Esophagus (tissue), 2 donors: Measurements from ENCODE around the gene PI4KA. TPM values are rescaled to one million over a fixed set of nuclear protein-coding genes. Genes with fewer than 3 reads are reported as not detected.
"Not testable (repeated sequence)": the region's sequence is repeated elsewhere in the genome, so short reads cannot be mapped to it uniquely, and the experiment has no call there.

ENCODE experiments used
- H3K27ac ChIP-seq, 2 donors: one replicate each; pipeline ENCODE4 v1.5.1; 2013; ENCODE audit warnings: low read depth in 2 of 2, mild to moderate bottlenecking in 2 of 2, inconsistent platforms in 1 of 2, low read length in 1 of 2, moderate library complexity in 1 of 2
- H3K27me3 ChIP-seq, 2 donors: one replicate each; pipeline ENCODE4 v1.6.1; 2013; ENCODE audit warnings: low read length in 2 of 2, control low read depth in 1 of 2, mild to moderate bottlenecking in 1 of 2; ENCODE audit not compliant: insufficient read depth in 2 of 2, control insufficient read depth in 1 of 2
- H3K36me3 ChIP-seq, 2 donors: one replicate each; pipeline ENCODE4 v1.6.1; 2013; ENCODE audit warnings: low read length in 1 of 2; ENCODE audit not compliant: control insufficient read depth in 2 of 2, insufficient read depth in 2 of 2
- H3K4me1 ChIP-seq, 2 donors: one replicate each; pipeline ENCODE4 v1.6.1; 2013; ENCODE audit warnings: low read length in 1 of 2; ENCODE audit not compliant: control insufficient read depth in 2 of 2, insufficient read depth in 2 of 2
- H3K4me3 ChIP-seq, 2 donors: one replicate each; pipeline ENCODE4 v1.5.1; 2013; ENCODE audit warnings: low read length in 2 of 2, mild to moderate bottlenecking in 2 of 2, low read depth in 1 of 2, moderate library complexity in 1 of 2
- H3K9me3 ChIP-seq, 2 donors: one replicate each; pipeline ENCODE4 v1.6.1; 2013; ENCODE audit warnings: mild to moderate bottlenecking in 2 of 2, low read depth in 1 of 2, low read length in 1 of 2, moderate library complexity in 1 of 2; ENCODE audit not compliant: control insufficient read depth in 2 of 2, insufficient read depth in 1 of 2
- WGBS, 2 donors: extraction: QIAGEN DNeasy Blood & Tissue Kit; methylation state at CpG; one replicate each; pipeline ENCODE4 v1.1.7; 2013; 5-methylcytosine and 5-hydroxymethylcytosine counted together
- polyA plus RNA-seq, 2 donors: library from polyadenylated mRNA; stranded (reverse); fragments of 200-250 nt; gene quantifications; one replicate each; pipeline ENCODE4 v1.2.3, GENCODE V29; 2013
- donor health status: healthy with polysubstance abuse.
- donor health status: Bipolar disorder and iron deficiency.

Gene PI4KA
- polyA plus RNA-seq, 2 donors = 21.4 to 22.8 TPM

DNA sequence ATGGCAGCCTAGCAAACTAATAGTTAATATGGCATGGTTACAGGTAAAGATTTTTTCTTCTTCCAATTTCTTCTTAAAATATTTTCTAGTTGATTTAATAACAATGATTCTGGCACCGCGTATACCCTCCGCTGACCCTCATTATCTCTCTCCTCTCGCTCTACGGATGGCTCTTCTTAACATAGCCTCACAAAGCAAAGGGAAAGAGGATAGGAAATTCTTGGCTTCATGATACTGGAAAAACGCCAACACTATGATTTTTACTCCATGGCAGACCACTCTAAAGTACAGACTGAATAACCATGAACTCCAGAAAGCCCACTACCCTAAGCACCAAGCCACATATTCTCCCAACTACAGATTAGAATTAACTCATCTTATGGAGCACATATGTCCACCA, 6.1 kb downstream of the PI4KA start:
- H3K27me3 ChIP-seq = no peaks in the 10 kb centered on the region
- no peak overlapping the region for H3K4me3 ChIP-seq
- H3K36me3 ChIP-seq = no peaks in the 10 kb centered on the region
- peaks cover 0 to 8% of the 10 kb centered on the region in 2 donors for H3K4me1 ChIP-seq
- 67 to 68% methylated on average over 6 of the region's 6 CpGs for WGBS, 2 donors
- no peaks in the 10 kb centered on the region for H3K9me3 ChIP-seq
- no peak overlapping the region for H3K27ac ChIP-seq

- H3K27ac ChIP-seq = no peak overlapping the region
- 60 to 65% methylated on average over 4 of the region's 4 CpGs for WGBS, 2 donors
Measured at GRCh38 chr22:20852076-20852475, 6.5 kb downstream of the PI4KA start.

DNA sequence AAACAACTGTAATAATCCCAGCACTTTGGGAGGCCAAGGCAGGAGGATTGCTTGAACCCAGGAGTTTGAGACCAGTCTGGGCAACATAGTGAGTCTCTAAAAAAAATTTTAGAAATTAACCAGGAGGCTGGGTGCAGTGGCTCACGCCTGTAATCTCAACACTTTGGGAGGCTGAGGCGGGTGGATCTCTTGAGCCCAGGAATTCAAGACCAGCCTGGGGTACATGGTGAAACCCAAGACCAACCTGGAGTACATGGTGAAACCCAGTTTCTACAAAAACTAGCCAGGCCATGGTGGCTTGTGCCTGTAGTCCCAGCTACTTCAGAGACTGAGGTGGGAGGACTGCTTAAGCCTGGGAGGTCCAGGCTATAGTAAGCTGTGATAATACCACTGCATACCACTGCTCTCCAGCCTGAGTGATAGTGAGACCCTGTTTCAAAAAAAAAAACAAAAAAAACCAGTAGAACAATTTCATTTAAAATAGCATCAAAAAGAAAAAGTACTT, 11.2 kb downstream of the PI4KA start:
- Histone ChIP-seq H3K27ac (no peak overlapping the region), H3K4me1 (no peaks in the 10 kb centered on the region), H3K4me3 (no peak overlapping the region), H3K27me3 (no peaks in the 10 kb centered on the region), H3K36me3 (no peaks in the 10 kb centered on the region), H3K9me3 (no peaks in the 10 kb centered on the region)
- 95 to 96% methylated on average over 2 of the region's 2 CpGs for WGBS, 2 donors

More at GRCh38 chr22:20852076-20852475, 6.5 kb downstream of the PI4KA start:
- H3K9me3 ChIP-seq = no peaks in the 10 kb centered on the region
- no peaks in the 10 kb centered on the region for H3K27me3 ChIP-seq
- no peaks in the 10 kb centered on the region for H3K36me3 ChIP-seq
- no peak overlapping the region for H3K4me3 ChIP-seq
- peaks cover 0 to 4% of the 10 kb centered on the region in 2 donors for H3K4me1 ChIP-seq

GRCh38 chr22:20844055-20845037, 14.3 kb downstream of the PI4KA start:
- Histone ChIP-seq H3K36me3 (no peaks in the 10 kb centered on the region), H3K27me3 (no peaks in the 10 kb centered on the region), H3K27ac (no peak overlapping the region), H3K4me3 (no peak overlapping the region), H3K9me3 (no peaks in the 10 kb centered on the region), H3K4me1 (peaks cover 0 to 3% of the 10 kb centered on the region in 2 donors)
- WGBS, 2 donors = 77 to 92% methylated on average over 5 of the region's 5 CpGs

GRCh38 chr22:20843501-20843900, 15.1 kb downstream of the PI4KA start:
- Histone ChIP-seq H3K9me3 (no peaks in the 10 kb centered on the region), H3K27ac (no peak overlapping the region), H3K27me3 (no peaks in the 10 kb centered on the region), H3K36me3 (no peaks in the 10 kb centered on the region), H3K4me3 (no peak overlapping the region), H3K4me1 (peaks cover 0 to 3% of the 10 kb centered on the region in 2 donors)
- WGBS, 2 donors = 18 to 20% methylated on average over 2 of the region's 2 CpGs

DNA sequence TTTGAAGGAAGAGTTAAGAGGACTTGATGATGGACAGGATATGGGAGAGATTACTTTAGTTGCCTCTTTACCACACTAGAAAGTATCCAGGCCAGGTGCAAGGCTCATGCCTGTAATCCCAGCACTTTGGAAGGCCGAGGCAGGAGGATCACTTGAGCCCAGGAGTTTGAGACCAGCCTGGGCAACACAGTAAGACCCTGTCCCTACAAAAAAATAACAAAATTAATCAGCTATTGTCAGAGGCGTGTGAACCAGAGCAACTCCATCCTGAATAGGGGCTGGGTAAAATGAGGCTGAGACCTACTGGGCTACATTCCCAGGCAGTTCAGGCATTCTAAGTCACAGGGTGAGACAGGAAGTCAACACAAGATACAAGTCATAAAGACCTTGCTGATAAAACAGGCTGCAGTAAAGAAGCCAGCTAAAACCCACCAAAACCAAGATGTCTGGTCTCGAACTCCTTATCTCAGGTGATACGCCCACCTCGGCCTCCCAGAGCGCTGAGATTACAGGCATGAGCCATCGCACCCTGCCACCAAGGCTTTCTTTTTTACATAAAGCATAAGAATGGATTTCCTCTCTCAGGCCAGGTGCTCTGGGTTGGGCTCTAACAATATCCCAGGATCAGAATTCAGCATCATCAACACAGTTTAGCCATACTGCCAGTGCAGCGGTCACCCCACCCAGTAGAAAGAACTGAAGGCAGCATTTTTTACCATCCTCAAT, 17.8 kb downstream of the PI4KA start:
- WGBS, 2 donors = 88 to 94% methylated on average over 8 of the region's 8 CpGs
- no peak overlapping the region for H3K27ac ChIP-seq
- no peaks in the 10 kb centered on the region for H3K9me3 ChIP-seq
- H3K36me3 ChIP-seq = no peaks in the 10 kb centered on the region
- no peaks in the 10 kb centered on the region for H3K27me3 ChIP-seq
- H3K4me3 ChIP-seq = no peak overlapping the region
- peaks cover 0 to 3% of the 10 kb centered on the region in 2 donors for H3K4me1 ChIP-seq

- Histone ChIP-seq H3K27me3 (no peaks in the 10 kb centered on the region), H3K4me3 (no peak overlapping the region), H3K9me3 (no peaks in the 10 kb centered on the region), H3K36me3 (no peaks in the 10 kb centered on the region), H3K4me1 (peaks cover 0 to 3% of the 10 kb centered on the region in 2 donors), H3K27ac (no peak overlapping the region)
- 88 to 92% methylated on average over 3 of the region's 3 CpGs for WGBS, 2 donors
Measured at GRCh38 chr22:20839837-20840645, 18.6 kb downstream of the PI4KA start.

- H3K4me3 ChIP-seq, H3K9me3 ChIP-seq, H3K27me3 ChIP-seq, H3K27ac ChIP-seq, H3K36me3 ChIP-seq, H3K4me1 ChIP-seq: not testable (repeated sequence)
- 95 to 97% methylated on average over 10 of the region's 10 CpGs for WGBS, 2 donors
Measured at GRCh38 chr22:20839354-20839753, 19.3 kb downstream of the PI4KA start.
